HEK293 (cell line): Measurements from ENCODE around the gene PRDM7.
A peak's percentile ranks its signal among the peaks of the same experiment; 100 is the strongest.

Source experiments
- CTCF ChIA-PET: fragments of 350-600 bp; formaldehyde crosslinking; extraction: SDS; loops from one replicate; lab custom pipeline; 2021; ENCODE audit warnings: antibody characterized with exemption; lab: Yijun Ruan, JAX
- POLR2A ChIA-PET: fragments of 300-600 bp; formaldehyde crosslinking; extraction: SDS; loops from one replicate; lab custom pipeline; 2020; ENCODE audit warnings: antibody characterized with exemption, inconsistent platforms; lab: Yijun Ruan, JAX
- H3K27ac ChIP-seq: fragments of 200-500 bp; sonication (Bioruptor generic); 2 replicates; pipeline ENCODE4 v1.5.1; 2014; ENCODE audit warnings: low read depth, low read length, control low read depth, inconsistent platforms; ENCODE audit errors: extremely low read depth
- H3K36me3 ChIP-seq, 2 experiments: fragments of 200-500 bp in 1 of 2; sonication (Bioruptor generic) in 1 of 2; 1 replicate in 1 of 2; 2 replicates in 1 of 2; pipeline ENCODE4 v1.5.1; 2014 to 2017; ENCODE audit warnings: inconsistent platforms in 2 of 2, low read length in 2 of 2; ENCODE audit not compliant: control insufficient read depth in 2 of 2, insufficient read depth in 1 of 2
- H3K4me1 ChIP-seq: fragments of 200-500 bp; sonication (Bioruptor generic); 2 replicates; pipeline ENCODE4 v1.5.1; 2014; ENCODE audit warnings: mild to moderate bottlenecking, low read length, inconsistent platforms; ENCODE audit not compliant: control insufficient read depth, insufficient read depth
- H3K4me3 ChIP-seq: 2 replicates; pipeline ENCODE4 v1.5.1; 2011; ENCODE audit warnings: low read depth, mild to moderate bottlenecking, control low read depth, low read length, moderate library complexity
- H3K9me3 ChIP-seq: fragments of 200-500 bp; sonication (Bioruptor generic); 2 replicates; pipeline ENCODE4 v1.5.1; 2014; ENCODE audit warnings: low read depth, low read length, inconsistent platforms; ENCODE audit not compliant: control insufficient read depth, insufficient read depth
- IKZF3 ChIP-seq: fragments of 450-650 bp; IDR thresholded peaks from 2 replicates; pipeline ENCODE4 v1.5.0; 2018; ENCODE audit warnings: missing biosample characterization, mild to moderate bottlenecking, missing genetic modification characterization, moderate library complexity
- INSM2 ChIP-seq: fragments of 450-650 bp; formaldehyde crosslinking; IDR thresholded peaks from 2 replicates; pipeline ENCODE4 v1.5.1; 2016; ENCODE audit warnings: missing biosample characterization, missing genetic modification characterization
- RBAK ChIP-seq: fragments of 450-650 bp; formaldehyde crosslinking; IDR thresholded peaks from 2 replicates; pipeline ENCODE4 v1.5.1; 2016; ENCODE audit warnings: missing biosample characterization, missing genetic modification characterization
- REPIN1 ChIP-seq: fragments of 450-650 bp; formaldehyde crosslinking; IDR thresholded peaks from 2 replicates; pipeline ENCODE4 v1.5.1; 2017; ENCODE audit warnings: missing biosample characterization, missing genetic modification characterization, low read depth
- SALL2 ChIP-seq: fragments of 450-650 bp; formaldehyde crosslinking; IDR thresholded peaks from 2 replicates; pipeline ENCODE4 v1.5.0; 2017; ENCODE audit warnings: missing biosample characterization, mild to moderate bottlenecking, missing genetic modification characterization, borderline replicate concordance
- SP7 ChIP-seq: fragments of 450-650 bp; formaldehyde crosslinking; IDR thresholded peaks from 2 replicates; pipeline ENCODE4 v1.5.1; 2016; ENCODE audit warnings: missing biosample characterization, missing genetic modification characterization
- ZBTB17 ChIP-seq: fragments of 450-650 bp; formaldehyde crosslinking; IDR thresholded peaks from 2 replicates; pipeline ENCODE4 v1.5.1; 2016; ENCODE audit warnings: missing biosample characterization, missing genetic modification characterization
- ZBTB21 ChIP-seq: fragments of 450-650 bp; formaldehyde crosslinking; IDR thresholded peaks from 2 replicates; pipeline ENCODE4 v1.5.1; 2017; ENCODE audit warnings: missing biosample characterization, missing genetic modification characterization
- ZNF112 ChIP-seq: fragments of 450-650 bp; formaldehyde crosslinking; IDR thresholded peaks from 2 replicates; pipeline ENCODE4 v1.5.0; 2017; ENCODE audit warnings: missing biosample characterization, missing genetic modification characterization
- ZNF140 ChIP-seq: fragments of 450-650 bp; formaldehyde crosslinking; IDR thresholded peaks from 2 replicates; pipeline ENCODE4 v1.5.1; 2016; ENCODE audit warnings: missing biosample characterization, missing genetic modification characterization
- ZNF146 ChIP-seq: fragments of 450-650 bp; formaldehyde crosslinking; IDR thresholded peaks from 2 replicates; pipeline ENCODE4 v1.5.1; 2016; ENCODE audit warnings: missing biosample characterization, missing genetic modification characterization
- ZNF169 ChIP-seq: fragments of 450-650 bp; formaldehyde crosslinking; IDR thresholded peaks from 2 replicates; pipeline ENCODE4 v1.5.1; 2016; ENCODE audit warnings: missing biosample characterization, missing genetic modification characterization
- ZNF18 ChIP-seq: fragments of 450-650 bp; formaldehyde crosslinking; IDR thresholded peaks from 2 replicates; pipeline ENCODE4 v1.5.1; 2016; ENCODE audit warnings: missing biosample characterization, missing genetic modification characterization
- ZNF2 ChIP-seq: fragments of 450-650 bp; formaldehyde crosslinking; IDR thresholded peaks from 2 replicates; pipeline ENCODE4 v1.5.1; 2016; ENCODE audit warnings: missing biosample characterization, missing genetic modification characterization
- ZNF248 ChIP-seq: fragments of 450-650 bp; formaldehyde crosslinking; IDR thresholded peaks from 2 replicates; pipeline ENCODE4 v1.5.1; 2017; ENCODE audit warnings: missing biosample characterization, missing genetic modification characterization
- ZNF292 ChIP-seq: fragments of 450-650 bp; formaldehyde crosslinking; IDR thresholded peaks from 2 replicates; pipeline ENCODE4 v1.5.1; 2016; ENCODE audit warnings: low read depth, missing biosample characterization, missing genetic modification characterization, borderline replicate concordance
- ZNF311 ChIP-seq: fragments of 450-650 bp; formaldehyde crosslinking; IDR thresholded peaks from 2 replicates; pipeline ENCODE4 v1.5.1; 2017; ENCODE audit warnings: missing biosample characterization, missing genetic modification characterization, borderline replicate concordance
- ZNF324 ChIP-seq: fragments of 450-650 bp; formaldehyde crosslinking; IDR thresholded peaks from 2 replicates; pipeline ENCODE4 v1.5.1; 2016; ENCODE audit warnings: missing biosample characterization, missing genetic modification characterization
- ZNF354C ChIP-seq: fragments of 450-650 bp; formaldehyde crosslinking; IDR thresholded peaks from 2 replicates; pipeline ENCODE4 v1.5.1; 2016; ENCODE audit warnings: missing biosample characterization, missing genetic modification characterization, low read depth, borderline replicate concordance
- ZNF510 ChIP-seq: fragments of 450-650 bp; formaldehyde crosslinking; IDR thresholded peaks from 2 replicates; pipeline ENCODE4 v1.5.1; 2018; ENCODE audit warnings: mild to moderate bottlenecking, missing genetic modification characterization, missing biosample characterization; ENCODE audit not compliant: insufficient replicate concordance
- ZNF580 ChIP-seq: fragments of 450-650 bp; formaldehyde crosslinking; IDR thresholded peaks from 2 replicates; pipeline ENCODE4 v1.5.1; 2016; ENCODE audit warnings: missing biosample characterization, missing genetic modification characterization
- ZNF621 ChIP-seq: fragments of 450-650 bp; formaldehyde crosslinking; IDR thresholded peaks from 2 replicates; pipeline ENCODE4 v1.5.1; 2017; ENCODE audit warnings: missing biosample characterization, missing genetic modification characterization
- ZNF624 ChIP-seq: fragments of 450-650 bp; formaldehyde crosslinking; IDR thresholded peaks from 2 replicates; pipeline ENCODE4 v1.5.1; 2017; ENCODE audit warnings: missing biosample characterization, missing genetic modification characterization
- ZNF654 ChIP-seq: fragments of 450-650 bp; formaldehyde crosslinking; IDR thresholded peaks from 2 replicates; pipeline ENCODE4 v1.5.1; 2016; ENCODE audit warnings: low read depth, missing biosample characterization, missing genetic modification characterization
- ZNF747 ChIP-seq: fragments of 450-650 bp; formaldehyde crosslinking; IDR thresholded peaks from 2 replicates; pipeline ENCODE4 v1.5.1; 2016; ENCODE audit warnings: missing biosample characterization, missing genetic modification characterization
- ZNF76 ChIP-seq: fragments of 450-650 bp; formaldehyde crosslinking; IDR thresholded peaks from 2 replicates; pipeline ENCODE4; 2016; ENCODE audit warnings: low read depth, missing biosample characterization, missing genetic modification characterization, borderline replicate concordance
- TF ChIP-seq, protein P1 (sequence below): fragments of 450-650 bp; formaldehyde crosslinking; IDR thresholded peaks from 2 replicates; pipeline ENCODE4 v1.5.1; 2017; ENCODE audit warnings: missing biosample characterization, missing genetic modification characterization

Gene PRDM7

DNA sequence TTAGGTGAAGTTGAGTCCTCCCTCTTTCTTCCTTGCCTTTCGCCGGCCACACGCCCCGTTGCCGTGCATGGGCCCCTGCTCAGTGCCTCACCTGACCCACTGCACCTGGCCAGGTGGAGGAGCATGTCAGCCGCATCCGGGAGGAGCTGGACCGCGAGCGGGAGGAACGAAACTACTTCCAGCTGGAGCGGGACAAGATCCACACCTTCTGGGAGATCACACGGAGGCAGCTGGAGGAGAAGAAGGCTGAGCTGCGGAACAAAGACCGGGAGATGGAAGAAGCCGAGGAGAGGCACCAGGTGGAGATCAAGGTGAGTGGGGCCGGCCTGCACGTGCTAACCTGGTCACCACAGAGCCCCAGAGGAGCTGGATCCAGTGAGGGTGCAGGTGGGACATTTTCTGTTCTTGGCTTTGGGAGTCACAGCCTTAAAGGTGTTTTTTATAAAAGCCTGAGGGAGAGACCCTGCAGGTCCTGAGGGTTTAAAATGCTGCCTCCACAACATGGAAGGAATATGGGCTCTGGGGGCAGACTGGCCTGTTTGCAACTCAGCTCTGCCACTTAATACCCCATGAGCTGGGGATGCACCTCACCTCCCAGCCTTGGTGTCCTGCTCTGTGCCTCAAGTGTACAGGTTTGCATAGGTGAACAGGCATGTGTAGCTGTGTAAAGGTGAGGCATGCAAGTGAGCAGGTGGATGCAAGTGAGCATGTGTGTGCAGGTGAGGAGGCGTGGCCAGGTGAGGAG, 45.8 kb downstream of the PRDM7 start:
- no peak overlapping the region for H3K27ac ChIP-seq
- H3K4me3 ChIP-seq = no peak overlapping the region
- H3K9me3 ChIP-seq = no peaks in the 10 kb centered on the region
- CTCF ChIA-PET = no interaction called here
- no peak for TF ChIP-seq ZBTB21 (tag by site-specific recombination)
- TF ChIP-seq ZNF169 (tag by site-specific recombination) = no peak
- no peak for TF ChIP-seq SP7 (tag by site-specific recombination)
- no peak for TF ChIP-seq ZNF2 (tag by site-specific recombination)
- no peak for TF ChIP-seq ZNF654 (tag by site-specific recombination)
- TF ChIP-seq RBAK = peak; percentile 34; the same call in 1 of the 2 replicates
- no peak for TF ChIP-seq ZNF621 (tag by site-specific recombination)
- no peak for TF ChIP-seq IKZF3
- no peak for TF ChIP-seq INSM2 (tag by site-specific recombination)
- TF ChIP-seq, all 188 proteins: peak for 1
- POLR2A ChIA-PET = no interaction called here
- no peaks in the 10 kb centered on the region for H3K4me1 ChIP-seq
- peaks cover 4 to 73% of the 10 kb centered on the region in 2 experiments; a peak in 2 of 3 replicates for H3K36me3 ChIP-seq

GRCh38 chr16:90028985-90029384, 48.1 kb downstream of the PRDM7 start:
- H3K36me3 ChIP-seq = peaks cover 4 to 56% of the 10 kb centered on the region in 2 experiments; a peak in 2 of 3 replicates
- H3K4me3 ChIP-seq = no peak overlapping the region
- ChIA-PET POLR2A (no interaction called here), CTCF (no interaction called here)
- H3K9me3 ChIP-seq = no peaks in the 10 kb centered on the region
- TF ChIP-seq ZNF18 (tag by site-specific recombination) (no peak), ZNF112 (tag by site-specific recombination) (no peak), ZNF146 (no peak), ZNF747 (no peak), SALL2 (no peak), ZNF248 (no peak)
- TF ChIP-seq, all 188 proteins: peak for 0
- H3K27ac ChIP-seq = no peak overlapping the region
- no peaks in the 10 kb centered on the region for H3K4me1 ChIP-seq

DNA sequence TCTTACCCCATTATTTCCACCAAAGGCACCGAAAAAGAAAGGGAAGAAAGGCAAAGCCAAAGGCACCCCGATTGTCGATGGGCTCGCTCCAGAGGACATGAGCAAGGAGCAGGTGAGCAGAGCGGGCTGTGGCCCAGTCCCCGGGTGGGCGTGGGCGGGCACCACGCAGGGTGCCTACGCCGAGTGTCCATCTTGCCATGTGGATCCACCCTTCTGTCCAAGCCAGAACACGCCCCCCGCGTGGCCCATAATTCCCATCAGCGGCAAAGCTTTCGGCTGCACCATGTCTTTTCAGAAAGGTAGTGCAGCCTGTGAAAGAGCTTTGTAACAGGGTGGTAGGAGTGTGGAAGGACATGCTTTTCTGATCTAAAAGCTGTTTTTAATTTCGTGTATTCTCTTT, 49.5 kb downstream of the PRDM7 start:
- H3K4me3 ChIP-seq = no peak overlapping the region
- peaks cover 0 to 43% of the 10 kb centered on the region in 2 experiments; a peak in 2 of 3 replicates for H3K36me3 ChIP-seq
- ChIA-PET CTCF (interaction anchor here (0.7 to 0.9 kb wide), 2 partner anchors 55 to 234 kb away, joined by 3 read pairs; no protein-coding TSS in a partner anchor), POLR2A (interaction anchor here (0.9 kb wide), 1 partner anchor 55 kb away, joined by 3 read pairs; no protein-coding TSS in a partner anchor)
- no peak overlapping the region for H3K27ac ChIP-seq
- H3K4me1 ChIP-seq = no peaks in the 10 kb centered on the region
- H3K9me3 ChIP-seq = no peaks in the 10 kb centered on the region
- TF ChIP-seq ZNF292 (tag by site-specific recombination) = no peak
- no peak for TF ChIP-seq ZNF76 (tag by site-specific recombination)
- no peak for TF ChIP-seq ZNF747
- no peak for TF ChIP-seq ZNF354C
- no peak for TF ChIP-seq ZNF510 (tag by site-specific recombination)
- TF ChIP-seq ZNF311 (tag by site-specific recombination) = no peak
- TF ChIP-seq, protein P1, sequence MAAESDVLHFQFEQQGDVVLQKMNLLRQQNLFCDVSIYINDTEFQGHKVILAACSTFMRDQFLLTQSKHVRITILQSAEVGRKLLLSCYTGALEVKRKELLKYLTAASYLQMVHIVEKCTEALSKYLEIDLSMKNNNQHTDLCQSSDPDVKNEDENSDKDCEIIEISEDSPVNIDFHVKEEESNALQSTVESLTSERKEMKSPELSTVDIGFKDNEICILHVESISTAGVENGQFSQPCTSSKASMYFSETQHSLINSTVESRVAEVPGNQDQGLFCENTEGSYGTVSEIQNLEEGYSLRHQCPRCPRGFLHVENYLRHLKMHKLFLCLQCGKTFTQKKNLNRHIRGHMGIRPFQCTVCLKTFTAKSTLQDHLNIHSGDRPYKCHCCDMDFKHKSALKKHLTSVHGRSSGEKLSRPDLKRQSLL = no peak
- no peak for TF ChIP-seq ZNF140 (tag by site-specific recombination)
- no peak for TF ChIP-seq REPIN1 (tag by site-specific recombination)
- no peak for TF ChIP-seq ZBTB17
- no peak for TF ChIP-seq RBAK
- no peak for TF ChIP-seq ZNF580 (tag by site-specific recombination)
- TF ChIP-seq ZNF624 (tag by site-specific recombination) = no peak
- no peak for TF ChIP-seq ZNF324 (tag by site-specific recombination)
